Spleen (tissue), 7 donors: ENCODE results near the gene NEURL1.

Experiments used
- POLR2A ChIP-seq, 3 donors: fragments of 450-650 bp; IDR thresholded peaks; one replicate each; pipeline ENCODE4 v1.5.1; 2017; ENCODE audit warnings: antibody characterized with exemption in 3 of 3, mild to moderate bottlenecking in 1 of 3
- POLR2AphosphoS5 ChIP-seq, 3 donors: sonication (generic); formaldehyde crosslinking; IDR thresholded peaks; one replicate each; pipeline ENCODE4 v1.5.1; 2017; ENCODE audit warnings: antibody characterized with exemption in 3 of 3
- TF ChIP-seq, protein P1 (sequence below), 11 experiments: fragments of 200-600 bp in 7 of 11; fragments of 450-650 bp in 4 of 11; sonication (generic) in 4 of 11; IDR thresholded peaks in 8 of 11; conservative IDR thresholded peaks in 3 of 11; 1 replicate in 7 of 11; 2 replicates in 4 of 11; pipeline versions ENCODE4 v1.4.0 to v1.8.0; 2016 to 2021; ENCODE audit warnings: antibody characterized with exemption in 11 of 11, inconsistent platforms in 4 of 11, mild to moderate bottlenecking in 1 of 11
- donor health status: DM: no; HTN: no; CAD: no; lungs with moderate emphysema.
- donor health status: DM: no; HTN: no; CAD: no.
- donor health status: DM: no; HTN: no; CAD: no.

DNA sequence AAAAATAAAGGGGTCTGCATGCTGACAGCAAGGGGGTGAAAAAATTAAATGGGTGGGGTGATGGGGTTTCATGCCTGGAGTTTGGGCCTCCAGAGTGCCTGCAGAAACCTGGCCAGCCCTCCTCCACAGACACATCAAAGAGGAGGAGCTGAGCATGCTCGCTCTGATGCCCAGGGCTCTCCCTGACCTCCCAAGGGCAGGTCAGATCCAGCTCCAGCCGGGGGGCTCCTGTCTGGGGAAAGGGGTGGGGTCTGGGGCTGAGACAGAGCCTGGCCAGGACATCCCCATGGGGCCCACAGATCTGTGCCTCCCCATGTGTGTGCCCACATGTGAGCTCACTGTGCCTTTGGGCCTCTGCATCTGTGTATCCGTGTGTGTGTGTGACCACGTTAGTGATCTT lies 33.9 kb upstream of the NEURL1 start:
- TF ChIP-seq, protein P1, sequence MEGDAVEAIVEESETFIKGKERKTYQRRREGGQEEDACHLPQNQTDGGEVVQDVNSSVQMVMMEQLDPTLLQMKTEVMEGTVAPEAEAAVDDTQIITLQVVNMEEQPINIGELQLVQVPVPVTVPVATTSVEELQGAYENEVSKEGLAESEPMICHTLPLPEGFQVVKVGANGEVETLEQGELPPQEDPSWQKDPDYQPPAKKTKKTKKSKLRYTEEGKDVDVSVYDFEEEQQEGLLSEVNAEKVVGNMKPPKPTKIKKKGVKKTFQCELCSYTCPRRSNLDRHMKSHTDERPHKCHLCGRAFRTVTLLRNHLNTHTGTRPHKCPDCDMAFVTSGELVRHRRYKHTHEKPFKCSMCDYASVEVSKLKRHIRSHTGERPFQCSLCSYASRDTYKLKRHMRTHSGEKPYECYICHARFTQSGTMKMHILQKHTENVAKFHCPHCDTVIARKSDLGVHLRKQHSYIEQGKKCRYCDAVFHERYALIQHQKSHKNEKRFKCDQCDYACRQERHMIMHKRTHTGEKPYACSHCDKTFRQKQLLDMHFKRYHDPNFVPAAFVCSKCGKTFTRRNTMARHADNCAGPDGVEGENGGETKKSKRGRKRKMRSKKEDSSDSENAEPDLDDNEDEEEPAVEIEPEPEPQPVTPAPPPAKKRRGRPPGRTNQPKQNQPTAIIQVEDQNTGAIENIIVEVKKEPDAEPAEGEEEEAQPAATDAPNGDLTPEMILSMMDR (IDR thresholded peaks at IDR 0.05 in 8 of 11, conservative IDR thresholded peaks at IDR 0.05 in 3 of 11), result no peak
- TF ChIP-seq POLR2A (IDR thresholded peaks at IDR 0.05) (no peak), POLR2AphosphoS5 (IDR thresholded peaks at IDR 0.05) (no peak)
